Left lung (tissue), 10 donors: Measurements from ENCODE around the gene PTGER3. TPM values are rescaled to one million over a fixed set of nuclear protein-coding genes. Genes with fewer than 3 reads are reported as not detected.
"Not testable (repeated sequence)": the region's sequence is repeated elsewhere in the genome, so short reads cannot be mapped to it uniquely, and the experiment has no call there.

Experiments used
- ATAC-seq: fragments of 200-7000 bp; cut with Tn5 transposase; one replicate; pipeline ENCODE4 v1.9.1; 2020; ENCODE audit warnings: moderate library complexity
- DNase-seq, 4 donors: peaks; one replicate each; pipeline ENCODE4 v3.0.0-alpha.2; 2013 to 2020
- H3K27ac ChIP-seq, 2 donors: fragments of 200-600 bp; sonication (generic) in 1 of 2; one replicate each; pipeline versions ENCODE4 v1.5.0 to v1.8.0; 2020 to 2021
- H3K27me3 ChIP-seq, 2 donors: fragments of 200-600 bp; sonication (generic) in 1 of 2; one replicate each; pipeline versions ENCODE4 v1.5.0 to v1.8.0; 2020 to 2021
- H3K36me3 ChIP-seq, 2 donors: fragments of 200-600 bp; sonication (generic) in 1 of 2; one replicate each; pipeline versions ENCODE4 v1.5.0 to v1.8.0; 2020 to 2021
- H3K4me1 ChIP-seq, 2 donors: fragments of 200-600 bp; one replicate each; pipeline ENCODE4 v1.8.0; 2021
- H3K4me3 ChIP-seq, 2 donors: fragments of 200-600 bp; sonication (generic) in 1 of 2; one replicate each; pipeline versions ENCODE4 v1.5.0 to v1.8.0; 2020 to 2021; ENCODE audit warnings: mild to moderate bottlenecking in 1 of 2
- H3K9me3 ChIP-seq, 2 donors: fragments of 200-600 bp; sonication (generic) in 1 of 2; one replicate each; pipeline versions ENCODE4 v1.5.0 to v1.8.0; 2020 to 2021
- intact Hi-C, 2 donors: fragments of 100-400 bp; cut with DNase I; formaldehyde crosslinking; loops; one replicate each; pipeline versions ENCODE4 v1.11.2 to v1.14.2; 2022
- polyA plus RNA-seq, 6 donors: library from polyadenylated mRNA; unstranded; fragments of 120-200 nt; gene quantifications; one replicate each; pipeline ENCODE4 v1.2.1, GENCODE V29; 2013; ENCODE audit not compliant: insufficient read length in 6 of 6
- total RNA-seq, 2 donors: library from RNA; stranded (reverse); fragmentation: NEBNext Ultra II Directional; extraction: Animal tissue kit (Norgen Biotek cat#: 25700); gene quantifications; one replicate each; pipeline ENCODE4 v1.2.1, GENCODE V29; 2021
- TF ChIP-seq, protein P1 (sequence below), 2 donors: fragments of 200-600 bp; sonication (generic) in 1 of 2; IDR thresholded peaks; one replicate each; pipeline versions ENCODE4 v1.5.0 to v1.8.0; 2021; ENCODE audit warnings: antibody characterized with exemption in 2 of 2
- donor health status: DM: no; HTN: yes; CAD: no.
- donor health status: DM: no; HTN: no; CAD: no.

PTGER3 gene
- total and polyA plus RNA-seq, 8 donors: 0.24 to 1.6 (median 0.45) TPM

DNA sequence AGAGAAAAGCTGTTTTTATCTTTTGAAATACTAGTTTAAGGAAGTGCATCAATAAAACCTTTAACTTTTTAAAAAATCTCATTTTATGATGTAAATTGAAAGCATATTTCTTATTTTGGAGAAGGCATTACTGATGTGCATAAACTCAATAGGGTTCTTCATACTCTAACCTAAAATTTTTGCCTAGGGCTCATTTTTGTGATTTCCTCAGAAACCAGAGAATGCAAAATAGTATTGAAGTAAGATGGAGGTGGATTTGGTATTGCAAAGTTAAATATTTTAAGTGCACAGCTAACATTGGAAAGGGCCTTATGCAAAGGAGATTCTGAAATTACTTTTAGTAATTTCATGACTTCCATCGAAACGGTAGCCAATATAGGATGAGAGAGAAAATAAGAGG is 101.9 kb downstream of the PTGER3 start:
- no peak for ATAC-seq
- intact Hi-C loops: no loop called here
- TF ChIP-seq, protein P1, sequence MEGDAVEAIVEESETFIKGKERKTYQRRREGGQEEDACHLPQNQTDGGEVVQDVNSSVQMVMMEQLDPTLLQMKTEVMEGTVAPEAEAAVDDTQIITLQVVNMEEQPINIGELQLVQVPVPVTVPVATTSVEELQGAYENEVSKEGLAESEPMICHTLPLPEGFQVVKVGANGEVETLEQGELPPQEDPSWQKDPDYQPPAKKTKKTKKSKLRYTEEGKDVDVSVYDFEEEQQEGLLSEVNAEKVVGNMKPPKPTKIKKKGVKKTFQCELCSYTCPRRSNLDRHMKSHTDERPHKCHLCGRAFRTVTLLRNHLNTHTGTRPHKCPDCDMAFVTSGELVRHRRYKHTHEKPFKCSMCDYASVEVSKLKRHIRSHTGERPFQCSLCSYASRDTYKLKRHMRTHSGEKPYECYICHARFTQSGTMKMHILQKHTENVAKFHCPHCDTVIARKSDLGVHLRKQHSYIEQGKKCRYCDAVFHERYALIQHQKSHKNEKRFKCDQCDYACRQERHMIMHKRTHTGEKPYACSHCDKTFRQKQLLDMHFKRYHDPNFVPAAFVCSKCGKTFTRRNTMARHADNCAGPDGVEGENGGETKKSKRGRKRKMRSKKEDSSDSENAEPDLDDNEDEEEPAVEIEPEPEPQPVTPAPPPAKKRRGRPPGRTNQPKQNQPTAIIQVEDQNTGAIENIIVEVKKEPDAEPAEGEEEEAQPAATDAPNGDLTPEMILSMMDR (IDR thresholded peaks at IDR 0.05): no peak
- no peak for DNase-seq
- no peak overlapping the region for H3K4me3 ChIP-seq
- no peaks in the 10 kb centered on the region for H3K36me3 ChIP-seq
- peaks cover 0 to 4% of the 10 kb centered on the region in 2 donors for H3K9me3 ChIP-seq
- H3K27ac ChIP-seq: no peak overlapping the region
- H3K27me3 ChIP-seq: no peaks in the 10 kb centered on the region
- H3K4me1 ChIP-seq: no peaks in the 10 kb centered on the region

DNA sequence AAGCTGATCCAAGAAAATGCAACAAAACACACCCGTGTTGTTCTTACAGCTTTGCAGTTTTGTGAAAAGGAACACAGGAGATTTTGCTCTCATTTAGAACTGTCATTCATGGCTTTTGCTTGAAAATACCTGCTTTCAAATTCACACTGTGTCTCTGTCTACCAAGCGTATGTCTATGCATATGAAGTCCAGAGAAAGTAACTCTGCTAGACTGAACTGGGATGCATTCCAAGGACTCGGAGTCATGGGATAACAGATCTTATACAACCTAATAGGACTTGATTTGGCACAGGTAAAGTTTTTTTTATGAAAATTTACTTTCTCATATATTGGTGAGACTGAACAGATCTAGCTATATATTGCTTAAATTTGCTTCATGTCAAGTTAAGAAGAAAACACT is 102.4 kb downstream of the PTGER3 start:
- TF ChIP-seq, protein P1 (IDR thresholded peaks at IDR 0.05): no peak
- DNase-seq (no peak), ATAC-seq (no peak)
- Histone ChIP-seq H3K9me3 (peaks cover 0 to 4% of the 10 kb centered on the region in 2 donors), H3K27ac (no peak overlapping the region), H3K4me3 (no peak overlapping the region), H3K4me1 (no peaks in the 10 kb centered on the region), H3K36me3 (no peaks in the 10 kb centered on the region), H3K27me3 (no peaks in the 10 kb centered on the region)
- intact Hi-C loops: no loop called here

DNA sequence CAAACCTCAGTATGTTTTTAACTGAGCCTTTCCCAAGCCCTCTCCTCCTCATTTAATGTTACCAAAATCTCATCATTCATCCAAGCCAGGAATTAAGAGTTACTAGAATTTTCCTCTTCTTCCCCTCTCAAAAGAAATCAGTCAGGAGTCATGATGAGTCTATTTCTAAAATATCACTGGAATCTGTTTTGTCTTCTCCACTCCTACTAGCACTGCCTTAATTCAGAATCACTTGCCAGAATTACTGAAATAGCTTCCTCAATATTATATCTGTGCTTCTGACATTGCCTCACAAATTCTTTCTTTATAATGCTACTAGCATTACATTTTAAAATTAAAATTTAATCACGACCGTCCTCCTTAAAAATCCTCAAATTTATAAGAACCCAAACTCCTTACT is 106.1 kb downstream of the PTGER3 start:
- H3K27ac ChIP-seq: no peak overlapping the region
- no peaks in the 10 kb centered on the region for H3K9me3 ChIP-seq
- DNase-seq: no peak
- no peaks in the 10 kb centered on the region for H3K27me3 ChIP-seq
- H3K4me3 ChIP-seq: no peak overlapping the region
- H3K36me3 ChIP-seq: no peaks in the 10 kb centered on the region
- intact Hi-C loops: no loop called here
- TF ChIP-seq, protein P1 (IDR thresholded peaks at IDR 0.05): no peak
- H3K4me1 ChIP-seq: no peaks in the 10 kb centered on the region
- ATAC-seq: no peak

DNA sequence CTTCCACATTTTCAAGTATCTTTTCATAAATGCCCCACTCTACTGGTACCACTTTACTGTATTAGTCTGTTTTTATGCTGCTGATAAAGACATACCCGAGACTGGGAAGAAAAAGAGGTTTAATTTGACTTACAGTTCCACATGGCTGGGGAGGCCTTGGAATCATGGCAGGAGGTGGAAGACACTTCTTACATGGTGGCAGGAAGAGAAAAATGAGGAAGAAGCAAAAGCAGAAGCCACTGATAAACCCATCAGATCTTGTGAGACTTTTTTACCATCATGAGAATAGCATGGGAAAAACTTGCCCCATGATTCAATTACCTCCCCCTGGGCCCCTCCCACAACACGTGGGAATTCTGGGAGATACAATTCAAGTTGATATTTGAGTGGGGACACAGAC is 107.2 kb downstream of the PTGER3 start:
- H3K36me3 ChIP-seq, intact Hi-C loops, H3K27me3 ChIP-seq, ATAC-seq, H3K4me3 ChIP-seq, DNase-seq, H3K9me3 ChIP-seq, H3K27ac ChIP-seq, H3K4me1 ChIP-seq: not testable (repeated sequence)

DNA sequence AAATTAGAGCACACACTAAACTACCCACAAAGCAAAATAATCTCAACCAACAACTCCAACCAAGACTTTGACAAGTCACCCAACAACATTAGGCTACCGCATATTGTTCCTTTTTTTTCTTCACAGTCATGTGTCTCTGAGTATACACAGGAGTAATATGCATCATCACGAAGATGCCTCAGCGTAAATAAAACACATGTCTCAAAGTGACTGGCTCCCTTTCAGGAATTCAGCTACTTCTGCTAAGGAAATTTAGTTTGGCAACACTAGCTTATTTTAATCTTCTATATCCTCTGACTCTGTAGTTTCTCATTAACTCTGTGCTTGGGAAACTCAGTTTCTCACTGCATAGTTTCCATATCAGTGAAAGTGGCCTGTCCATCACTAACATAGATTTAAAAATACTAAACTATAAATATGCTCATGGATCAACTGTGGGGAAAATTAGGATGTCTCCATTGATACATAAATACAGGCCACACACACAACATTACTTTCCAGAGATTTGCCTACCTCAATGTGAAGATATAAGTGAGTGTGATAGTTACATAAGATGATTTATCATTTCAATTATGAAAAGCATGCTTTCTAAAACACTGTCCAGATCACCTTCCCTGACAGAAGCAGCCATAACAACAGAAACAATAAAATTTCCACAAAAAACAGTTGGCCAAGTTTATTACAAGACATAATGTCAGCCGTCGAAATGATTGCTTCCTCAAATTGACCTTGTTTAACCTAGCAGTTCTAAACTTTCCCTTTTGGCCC is 113.2 kb downstream of the PTGER3 start:
- no peak overlapping the region for H3K27ac ChIP-seq
- no peaks in the 10 kb centered on the region for H3K4me1 ChIP-seq
- TF ChIP-seq, protein P1 (IDR thresholded peaks at IDR 0.05): no peak
- intact Hi-C loops: no loop called here
- ATAC-seq (no peak), DNase-seq (no peak)
- H3K36me3 ChIP-seq: no peaks in the 10 kb centered on the region
- H3K4me3 ChIP-seq: no peak overlapping the region
- no peaks in the 10 kb centered on the region for H3K9me3 ChIP-seq
- no peaks in the 10 kb centered on the region for H3K27me3 ChIP-seq

DNA sequence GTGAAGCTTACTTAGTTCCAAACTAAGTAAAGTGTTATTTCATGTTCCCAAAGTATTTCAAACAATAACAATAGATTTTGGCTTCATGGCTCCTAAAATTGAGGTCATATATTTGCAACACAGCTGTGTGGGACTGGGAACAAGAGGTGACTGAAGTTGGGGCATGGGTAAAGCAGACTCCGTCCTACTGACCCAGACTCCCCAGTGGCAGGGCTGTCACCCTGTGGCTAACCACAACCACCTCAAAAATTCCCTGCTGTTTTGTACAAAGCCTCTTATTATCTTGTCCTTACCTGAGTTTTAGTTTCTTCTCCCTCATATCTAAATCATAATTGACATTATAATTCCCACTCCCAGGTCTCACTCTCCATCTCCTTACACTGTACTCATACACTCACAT is 117.6 kb downstream of the PTGER3 start:
- no peaks in the 10 kb centered on the region for H3K36me3 ChIP-seq
- no peak overlapping the region for H3K27ac ChIP-seq
- TF ChIP-seq, protein P1 (IDR thresholded peaks at IDR 0.05): no peak
- no peaks in the 10 kb centered on the region for H3K4me1 ChIP-seq
- no peak overlapping the region for H3K4me3 ChIP-seq
- no peak for ATAC-seq
- no peaks in the 10 kb centered on the region for H3K27me3 ChIP-seq
- DNase-seq: no peak
- intact Hi-C loops: no loop called here
- no peaks in the 10 kb centered on the region for H3K9me3 ChIP-seq
